SK-N-SH treated with all-trans-retinoic acid at 6 μM for 48 hours (cell line): ENCODE measurements around the gene DHX58.

ENCODE experiments used
- ATAC-seq: fragments of 200-7000 bp; cut with Tn5 transposase; 3 replicates; pipeline ENCODE4 v1.9.1; 2020; ENCODE audit warnings: mild to moderate bottlenecking, moderate library complexity
- ARNTL ChIP-seq: fragments of 450-650 bp; formaldehyde crosslinking; IDR thresholded peaks from 2 replicates; pipeline ENCODE4 v1.5.0; 2020; ENCODE audit warnings: low read depth, mild to moderate bottlenecking, moderate library complexity, borderline replicate concordance
- CREB5 ChIP-seq: fragments of 250-450 bp; sonication (Bioruptor Pico); IDR thresholded peaks from 2 replicates; pipeline ENCODE4 v1.5.1; 2020; ENCODE audit warnings: low read depth, mild to moderate bottlenecking, moderate library complexity
- CSDC2 ChIP-seq: fragments of 250-450 bp; sonication (Bioruptor Pico); IDR thresholded peaks from 2 replicates; pipeline ENCODE4 v1.5.0; 2020; ENCODE audit warnings: mild to moderate bottlenecking, moderate library complexity
- ESRRG ChIP-seq: fragments of 250-450 bp; sonication (Bioruptor Pico); IDR thresholded peaks from 2 replicates; pipeline ENCODE4 v1.6.1; 2021; ENCODE audit warnings: mild to moderate bottlenecking
- GLIS3 ChIP-seq: fragments of 250-450 bp; sonication (Bioruptor Pico); IDR thresholded peaks from 2 replicates; pipeline ENCODE4 v1.5.0; 2020; ENCODE audit warnings: mild to moderate bottlenecking, moderate library complexity
- ISL1 ChIP-seq: fragments of 250-450 bp; sonication (Bioruptor Pico); IDR thresholded peaks from 2 replicates; pipeline ENCODE4 v2.1.2; 2022; ENCODE audit warnings: mild to moderate bottlenecking, moderate library complexity
- OSR1 ChIP-seq: fragments of 250-450 bp; sonication (Bioruptor Pico); IDR thresholded peaks from 2 replicates; pipeline ENCODE4 v1.8.0; 2022; ENCODE audit warnings: moderate library complexity, mild to moderate bottlenecking, inconsistent platforms
- PATZ1 ChIP-seq: fragments of 250-450 bp; sonication (Bioruptor Pico); IDR thresholded peaks from 2 replicates; pipeline ENCODE4 v1.8.0; 2020; ENCODE audit warnings: mild to moderate bottlenecking, moderate library complexity, borderline replicate concordance
- PPARA ChIP-seq: fragments of 250-450 bp; sonication (Bioruptor Pico); IDR thresholded peaks from 2 replicates; pipeline ENCODE4 v1.5.0; 2020; ENCODE audit warnings: mild to moderate bottlenecking, borderline replicate concordance
- RARB ChIP-seq: fragments of 250-450 bp; sonication (Bioruptor Pico); IDR thresholded peaks from 2 replicates; pipeline ENCODE4 v1.8.0; 2021; ENCODE audit warnings: mild to moderate bottlenecking, moderate library complexity
- SNAI2 ChIP-seq: fragments of 250-450 bp; sonication (Bioruptor Pico); IDR thresholded peaks from 2 replicates; pipeline ENCODE4 v1.5.0; 2020; ENCODE audit warnings: mild to moderate bottlenecking, moderate library complexity
- TCF4 ChIP-seq: fragments of 250-450 bp; sonication (Bioruptor Pico); IDR thresholded peaks from 2 replicates; pipeline ENCODE4 v1.8.0; 2021; ENCODE audit warnings: mild to moderate bottlenecking, moderate library complexity, borderline replicate concordance
- TOX ChIP-seq: fragments of 250-450 bp; sonication (Bioruptor Pico); IDR thresholded peaks from 2 replicates; pipeline ENCODE4 v1.8.0; 2021; ENCODE audit warnings: mild to moderate bottlenecking, moderate library complexity, borderline replicate concordance
- ZFP3 ChIP-seq: fragments of 250-450 bp; sonication (Bioruptor Pico); IDR thresholded peaks from 2 replicates; pipeline ENCODE4 v1.5.0; 2020; ENCODE audit warnings: mild to moderate bottlenecking, moderate library complexity
- ZFP30 ChIP-seq: fragments of 450-650 bp; formaldehyde crosslinking; IDR thresholded peaks from 2 replicates; pipeline ENCODE4 v1.5.0; 2022; ENCODE audit warnings: mild to moderate bottlenecking, moderate library complexity
- ZNF565 ChIP-seq: fragments of 450-650 bp; formaldehyde crosslinking; conservative IDR thresholded peaks from 2 replicates; pipeline ENCODE4 v1.5.0; 2020; ENCODE audit warnings: low read depth, mild to moderate bottlenecking, moderate library complexity
- ZNF8 ChIP-seq: fragments of 450-650 bp; formaldehyde crosslinking; IDR thresholded peaks from 2 replicates; pipeline ENCODE4 v1.5.0; 2020; ENCODE audit warnings: mild to moderate bottlenecking, moderate library complexity
- TF ChIP-seq, protein P1 (sequence below): fragments of 250-450 bp; sonication (Bioruptor Pico); IDR thresholded peaks from 2 replicates; pipeline ENCODE4 v1.5.1; 2021; ENCODE audit warnings: mild to moderate bottlenecking, moderate library complexity
- TF ChIP-seq, protein P2 (sequence below): fragments of 250-450 bp; sonication (Bioruptor Pico); IDR thresholded peaks from 2 replicates; pipeline ENCODE4 v1.5.0; 2020; ENCODE audit warnings: mild to moderate bottlenecking, moderate library complexity

The DHX58 gene

DNA sequence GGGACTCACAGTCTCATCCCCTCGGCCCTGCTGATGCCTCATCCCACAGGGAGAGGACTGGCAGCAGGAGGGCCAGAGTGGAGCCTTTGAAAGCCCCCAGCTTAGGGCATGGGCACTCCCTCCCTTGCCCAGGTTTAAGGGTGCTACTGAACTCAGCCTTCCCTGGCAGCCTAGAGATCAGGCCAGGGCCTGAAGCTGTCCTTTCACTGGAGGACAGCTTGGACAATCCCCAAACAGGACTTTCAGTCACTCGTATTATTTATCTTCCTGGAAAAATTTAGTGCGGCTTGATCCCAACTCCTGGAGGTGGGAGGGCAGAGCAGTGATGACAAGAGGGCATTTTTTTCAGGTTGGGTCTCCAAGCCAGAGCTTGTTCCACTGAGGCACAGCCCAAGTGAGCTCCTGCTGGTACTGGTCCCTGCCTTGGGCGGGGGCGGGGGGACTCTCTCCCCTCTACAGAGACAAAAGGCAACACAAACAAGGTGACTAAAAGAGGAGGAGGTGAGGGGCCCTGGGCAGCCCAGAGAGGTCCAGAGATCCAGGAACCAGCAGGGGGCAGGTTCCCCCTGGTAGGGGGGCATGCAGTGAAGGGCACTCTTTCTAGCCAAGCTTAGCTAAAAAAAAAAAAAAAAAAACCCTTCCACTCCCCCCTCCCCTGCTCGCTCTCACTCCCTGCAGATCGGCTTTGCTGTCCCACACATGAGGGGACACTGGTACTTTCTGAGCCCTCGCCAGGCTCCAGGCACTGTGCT lies 16.0 kb downstream of the DHX58 start (continued):
- TF ChIP-seq CREB5 (CRISPR knock-in tag), result no peak

- ATAC-seq, result no peak
- TF ChIP-seq ZFP30 (CRISPR knock-in tag) (no peak), ESRRG (CRISPR knock-in tag) (no peak), ARNTL (no peak), TOX (CRISPR knock-in tag) (no peak)
Measured at GRCh38 chr17:42094375-42095069, 18.0 kb downstream of the DHX58 start.

DNA sequence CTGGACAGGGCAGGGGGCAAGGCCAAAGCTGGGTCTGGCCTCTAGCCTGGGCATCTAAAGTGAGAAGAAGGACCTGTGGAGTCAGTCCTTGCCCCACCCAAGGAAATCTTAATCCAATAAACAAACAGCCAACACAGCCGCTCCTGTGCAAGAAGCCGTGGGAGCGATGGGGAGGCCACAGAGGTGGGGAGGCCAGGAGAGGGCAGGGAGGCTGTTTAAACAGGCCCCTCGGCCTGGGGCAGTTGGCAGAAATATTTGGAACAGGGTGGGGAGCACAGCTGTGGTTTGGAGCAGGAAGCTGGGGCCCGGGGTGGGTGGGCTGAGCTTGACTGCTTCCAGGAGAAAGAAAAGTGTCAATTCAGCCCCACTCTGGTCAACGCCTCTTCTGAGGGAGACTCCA lies 19.6 kb downstream of the DHX58 start:
- ATAC-seq, result no peak
- TF ChIP-seq PPARA (no peak), CREB5 (CRISPR knock-in tag) (no peak), ZNF8 (CRISPR knock-in tag) (no peak), TCF4 (CRISPR knock-in tag) (no peak), ZFP30 (CRISPR knock-in tag) (no peak), ZNF565 (CRISPR knock-in tag) (no peak), ZFP3 (CRISPR knock-in tag) (no peak), RARB (CRISPR knock-in tag) (no peak), ESRRG (CRISPR knock-in tag) (no peak), ISL1 (no peak), CSDC2 (no peak), GLIS3 (CRISPR knock-in tag) (no peak), OSR1 (CRISPR knock-in tag) (no peak), TOX (CRISPR knock-in tag) (no peak), SNAI2 (CRISPR knock-in tag) (no peak), PATZ1 (no peak), ARNTL (no peak)
- TF ChIP-seq, protein P1, sequence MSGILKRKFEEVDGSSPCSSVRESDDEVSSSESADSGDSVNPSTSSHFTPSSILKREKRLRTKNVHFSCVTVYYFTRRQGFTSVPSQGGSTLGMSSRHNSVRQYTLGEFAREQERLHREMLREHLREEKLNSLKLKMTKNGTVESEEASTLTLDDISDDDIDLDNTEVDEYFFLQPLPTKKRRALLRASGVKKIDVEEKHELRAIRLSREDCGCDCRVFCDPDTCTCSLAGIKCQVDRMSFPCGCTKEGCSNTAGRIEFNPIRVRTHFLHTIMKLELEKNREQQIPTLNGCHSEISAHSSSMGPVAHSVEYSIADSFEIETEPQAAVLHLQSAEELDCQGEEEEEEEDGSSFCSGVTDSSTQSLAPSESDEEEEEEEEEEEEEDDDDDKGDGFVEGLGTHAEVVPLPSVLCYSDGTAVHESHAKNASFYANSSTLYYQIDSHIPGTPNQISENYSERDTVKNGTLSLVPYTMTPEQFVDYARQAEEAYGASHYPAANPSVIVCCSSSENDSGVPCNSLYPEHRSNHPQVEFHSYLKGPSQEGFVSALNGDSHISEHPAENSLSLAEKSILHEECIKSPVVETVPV (CRISPR knock-in tag), result no peak
- TF ChIP-seq, protein P2, sequence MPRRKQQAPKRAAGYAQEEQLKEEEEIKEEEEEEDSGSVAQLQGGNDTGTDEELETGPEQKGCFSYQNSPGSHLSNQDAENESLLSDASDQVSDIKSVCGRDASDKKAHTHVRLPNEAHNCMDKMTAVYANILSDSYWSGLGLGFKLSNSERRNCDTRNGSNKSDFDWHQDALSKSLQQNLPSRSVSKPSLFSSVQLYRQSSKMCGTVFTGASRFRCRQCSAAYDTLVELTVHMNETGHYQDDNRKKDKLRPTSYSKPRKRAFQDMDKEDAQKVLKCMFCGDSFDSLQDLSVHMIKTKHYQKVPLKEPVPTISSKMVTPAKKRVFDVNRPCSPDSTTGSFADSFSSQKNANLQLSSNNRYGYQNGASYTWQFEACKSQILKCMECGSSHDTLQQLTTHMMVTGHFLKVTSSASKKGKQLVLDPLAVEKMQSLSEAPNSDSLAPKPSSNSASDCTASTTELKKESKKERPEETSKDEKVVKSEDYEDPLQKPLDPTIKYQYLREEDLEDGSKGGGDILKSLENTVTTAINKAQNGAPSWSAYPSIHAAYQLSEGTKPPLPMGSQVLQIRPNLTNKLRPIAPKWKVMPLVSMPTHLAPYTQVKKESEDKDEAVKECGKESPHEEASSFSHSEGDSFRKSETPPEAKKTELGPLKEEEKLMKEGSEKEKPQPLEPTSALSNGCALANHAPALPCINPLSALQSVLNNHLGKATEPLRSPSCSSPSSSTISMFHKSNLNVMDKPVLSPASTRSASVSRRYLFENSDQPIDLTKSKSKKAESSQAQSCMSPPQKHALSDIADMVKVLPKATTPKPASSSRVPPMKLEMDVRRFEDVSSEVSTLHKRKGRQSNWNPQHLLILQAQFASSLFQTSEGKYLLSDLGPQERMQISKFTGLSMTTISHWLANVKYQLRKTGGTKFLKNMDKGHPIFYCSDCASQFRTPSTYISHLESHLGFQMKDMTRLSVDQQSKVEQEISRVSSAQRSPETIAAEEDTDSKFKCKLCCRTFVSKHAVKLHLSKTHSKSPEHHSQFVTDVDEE (CRISPR knock-in tag), result no peak
